ENCODE results near the gene GPR158. TPM values are rescaled to one million over a fixed set of nuclear protein-coding genes. Genes with fewer than 3 reads are reported as not detected.
A peak's percentile ranks its signal among the peaks of the same experiment; 100 is the strongest.

GPR158 gene
- total and polyA plus RNA-seq, 8 donors = 0.06 to 1.2 (median 0.24) TPM

- DNase-seq (no peak), FAIRE-seq (no peak), ATAC-seq (no peak)
- H3K9me3 ChIP-seq = no peaks in the 10 kb centered on the region
- intact Hi-C loops (cut with DNase I) = no loop called here
- no peak overlapping the region for H3K27ac ChIP-seq
- TF ChIP-seq CTCF (IDR thresholded peaks at IDR 0.05) = no peak
- WGBS, 2 donors = 58 to 67% methylated on average over 5 of the region's 5 CpGs
- no peaks in the 10 kb centered on the region for H3K27me3 ChIP-seq
- no peak overlapping the region for H3K4me3 ChIP-seq
- H3K36me3 ChIP-seq = no peaks in the 10 kb centered on the region
- H3K4me1 ChIP-seq = no peaks in the 10 kb centered on the region
Measured at GRCh38 chr10:25498645-25499044, 323.8 kb downstream of the GPR158 start.

- H3K9me3 ChIP-seq = no peaks in the 10 kb centered on the region
- WGBS, 2 donors = 44 to 56% methylated on average over 4 of the region's 4 CpGs
- H3K36me3 ChIP-seq = no peaks in the 10 kb centered on the region
- FAIRE-seq (no peak), ATAC-seq (no peak), DNase-seq (no peak)
- intact Hi-C loops (cut with DNase I) = no loop called here
- H3K4me1 ChIP-seq = no peaks in the 10 kb centered on the region
- TF ChIP-seq CTCF (IDR thresholded peaks at IDR 0.05) = no peak
- no peak overlapping the region for H3K27ac ChIP-seq
- no peak overlapping the region for H3K4me3 ChIP-seq
- no peaks in the 10 kb centered on the region for H3K27me3 ChIP-seq
Measured at GRCh38 chr10:25501912-25502311, 327.1 kb downstream of the GPR158 start.

GRCh38 chr10:25502453-25502852 is 327.7 kb downstream of the GPR158 start:
- no peak for FAIRE-seq
- intact Hi-C loops (cut with DNase I) = no loop called here
- no peak for ATAC-seq
- H3K36me3 ChIP-seq = no peaks in the 10 kb centered on the region
- WGBS, 2 donors = 27 to 28% methylated on average over 1 of the region's 1 CpG
- no peaks in the 10 kb centered on the region for H3K4me1 ChIP-seq
- DNase-seq = no peak
- no peak for TF ChIP-seq CTCF (IDR thresholded peaks at IDR 0.05)
- H3K4me3 ChIP-seq = no peak overlapping the region
- H3K9me3 ChIP-seq = no peaks in the 10 kb centered on the region
- no peaks in the 10 kb centered on the region for H3K27me3 ChIP-seq
- H3K27ac ChIP-seq = no peak overlapping the region

- WGBS, 2 donors = 60 to 72% methylated on average over 3 of the region's 3 CpGs
- intact Hi-C loops (cut with DNase I) = no loop called here
- FAIRE-seq = no peak
Measured at GRCh38 chr10:25504306-25504705, 329.5 kb downstream of the GPR158 start.

GRCh38 chr10:25504838-25505237 is 330.0 kb downstream of the GPR158 start:
- Histone ChIP-seq H3K36me3 (no peaks in the 10 kb centered on the region), H3K4me1 (no peaks in the 10 kb centered on the region), H3K27me3 (no peaks in the 10 kb centered on the region), H3K4me3 (no peak overlapping the region), H3K27ac (no peak overlapping the region), H3K9me3 (no peaks in the 10 kb centered on the region)
- no peak for FAIRE-seq
- 58 to 68% methylated on average over 3 of the region's 3 CpGs for WGBS, 2 donors
- DNase-seq = no peak
- ATAC-seq = no peak
- TF ChIP-seq CTCF (IDR thresholded peaks at IDR 0.05) = no peak
- intact Hi-C loops (cut with DNase I) = no loop called here

More at GRCh38 chr10:25504306-25504705, 329.5 kb downstream of the GPR158 start:
- DNase-seq = peak in 1 of 6 donors; percentile 11
- H3K4me1 ChIP-seq = no peaks in the 10 kb centered on the region
- no peak for TF ChIP-seq CTCF (IDR thresholded peaks at IDR 0.05)
- no peak overlapping the region for H3K4me3 ChIP-seq
- H3K36me3 ChIP-seq = no peaks in the 10 kb centered on the region
- no peaks in the 10 kb centered on the region for H3K27me3 ChIP-seq
- no peak for ATAC-seq
- no peaks in the 10 kb centered on the region for H3K9me3 ChIP-seq
- H3K27ac ChIP-seq = no peak overlapping the region
